Measurements from ENCODE around the gene OSTC.

Gene OSTC

GRCh38 chr4:108650212-108651013 lies at the start of gene OSTC:
OSTC (plus strand) TSS chr4:108650599; CDS start chr4:108650656, 57 bp downstream.
- ChIA-PET POLR2A (ENCODE audit: low non-redundant PET) (interaction anchor here (0.6 kb wide), 1 partner anchor 8 kb away, joined by 3 read pairs; no protein-coding TSS in a partner anchor), CTCF (interaction anchor here (0.6 kb wide), 4 partner anchors 154 to 1049 kb away, joined by 3 to 7 read pairs (median 3); no protein-coding TSS in a partner anchor)
- peak within 1 kb of the TSS; percentile 77 for H3K27ac ChIP-seq
- DNase-seq (ENCODE audit: low spot score) = peak; percentile 96
- TF ChIP-seq CTCF (conservative IDR thresholded peaks at IDR 0.05; ENCODE audit: low read depth) = no peak

- TF ChIP-seq CTCF (conservative IDR thresholded peaks at IDR 0.05; ENCODE audit: low read depth) = no peak
These were observed 49.3 kb upstream of the OSTC start for GRCh38 chr4:108601106-108601505.

GRCh38 chr4:108601532-108601931 lies 48.9 kb upstream of the OSTC start:
- TF ChIP-seq CTCF (conservative IDR thresholded peaks at IDR 0.05; ENCODE audit: low read depth) = no peak
- CTCF ChIA-PET = no interaction called here
- POLR2A ChIA-PET (ENCODE audit: low non-redundant PET) = no interaction called here
- no peak for DNase-seq (ENCODE audit: low spot score)
- H3K27ac ChIP-seq = no peak overlapping the region

More at GRCh38 chr4:108601106-108601505, 49.3 kb upstream of the OSTC start:
- no peak for DNase-seq (ENCODE audit: low spot score)
- ChIA-PET POLR2A (ENCODE audit: low non-redundant PET) (no interaction called here), CTCF (no interaction called here)
- no peak overlapping the region for H3K27ac ChIP-seq

GRCh38 chr4:108602163-108602562 lies 48.2 kb upstream of the OSTC start:
- POLR2A ChIA-PET (ENCODE audit: low non-redundant PET) = no interaction called here
- CTCF ChIA-PET = no interaction called here
- no peak for TF ChIP-seq CTCF (conservative IDR thresholded peaks at IDR 0.05; ENCODE audit: low read depth)
- no peak overlapping the region for H3K27ac ChIP-seq
- DNase-seq (ENCODE audit: low spot score) = no peak

GRCh38 chr4:108607079-108607815 lies 43.2 kb upstream of the OSTC start:
- POLR2A ChIA-PET (ENCODE audit: low non-redundant PET) = interaction anchor here (0.7 kb wide), 1 partner anchor 985 kb away, joined by 4 read pairs; no protein-coding TSS in a partner anchor
- CTCF ChIA-PET = no interaction called here
- H3K27ac ChIP-seq = no peak overlapping the region
- no peak for DNase-seq (ENCODE audit: low spot score)
- no peak for TF ChIP-seq CTCF (conservative IDR thresholded peaks at IDR 0.05; ENCODE audit: low read depth)

GRCh38 chr4:108611365-108611764 lies 39.0 kb upstream of the OSTC start:
- ChIA-PET POLR2A (ENCODE audit: low non-redundant PET) (interaction anchor here (0.5 kb wide), 1 partner anchor 617 kb away, joined by 3 read pairs; no protein-coding TSS in a partner anchor), CTCF (interaction anchor here (0.7 kb wide), 1 partner anchor 27 kb away, joined by 3 read pairs; no protein-coding TSS in a partner anchor)
- no peak overlapping the region for H3K27ac ChIP-seq
- no peak for DNase-seq (ENCODE audit: low spot score)
- TF ChIP-seq CTCF (conservative IDR thresholded peaks at IDR 0.05; ENCODE audit: low read depth) = no peak

Data from RWPE1 (cell line).